ENCODE results near the gene EEFSEC.

DNA sequence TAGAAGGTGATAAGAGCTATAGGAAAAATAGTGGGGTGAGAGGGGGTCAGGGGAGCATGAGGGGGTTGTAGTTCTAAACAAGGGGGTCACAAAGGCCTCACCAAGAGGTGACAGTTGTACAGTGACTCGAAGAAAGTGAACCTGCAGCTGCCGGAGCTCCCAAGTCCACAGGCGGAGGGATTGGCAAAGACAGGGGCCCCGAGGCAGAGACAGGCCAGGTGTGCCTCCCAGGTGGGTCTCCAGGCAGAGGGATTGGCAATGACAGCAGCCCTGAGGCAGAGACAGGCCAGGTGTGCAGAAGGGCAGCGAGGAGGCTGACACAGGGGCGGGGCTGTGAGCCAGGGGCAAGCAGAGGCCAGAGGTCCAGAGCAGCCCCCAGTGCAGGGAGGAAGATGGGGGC, 249.7 kb downstream of the EEFSEC start:
- TF ChIP-seq, protein P1, sequence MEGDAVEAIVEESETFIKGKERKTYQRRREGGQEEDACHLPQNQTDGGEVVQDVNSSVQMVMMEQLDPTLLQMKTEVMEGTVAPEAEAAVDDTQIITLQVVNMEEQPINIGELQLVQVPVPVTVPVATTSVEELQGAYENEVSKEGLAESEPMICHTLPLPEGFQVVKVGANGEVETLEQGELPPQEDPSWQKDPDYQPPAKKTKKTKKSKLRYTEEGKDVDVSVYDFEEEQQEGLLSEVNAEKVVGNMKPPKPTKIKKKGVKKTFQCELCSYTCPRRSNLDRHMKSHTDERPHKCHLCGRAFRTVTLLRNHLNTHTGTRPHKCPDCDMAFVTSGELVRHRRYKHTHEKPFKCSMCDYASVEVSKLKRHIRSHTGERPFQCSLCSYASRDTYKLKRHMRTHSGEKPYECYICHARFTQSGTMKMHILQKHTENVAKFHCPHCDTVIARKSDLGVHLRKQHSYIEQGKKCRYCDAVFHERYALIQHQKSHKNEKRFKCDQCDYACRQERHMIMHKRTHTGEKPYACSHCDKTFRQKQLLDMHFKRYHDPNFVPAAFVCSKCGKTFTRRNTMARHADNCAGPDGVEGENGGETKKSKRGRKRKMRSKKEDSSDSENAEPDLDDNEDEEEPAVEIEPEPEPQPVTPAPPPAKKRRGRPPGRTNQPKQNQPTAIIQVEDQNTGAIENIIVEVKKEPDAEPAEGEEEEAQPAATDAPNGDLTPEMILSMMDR (IDR thresholded peaks at IDR 0.05; ENCODE audit: poor library complexity, severe bottlenecking), result no peak
- no peak for TF ChIP-seq POLR2AphosphoS5 (IDR thresholded peaks at IDR 0.05)
- TF ChIP-seq, protein P2, sequence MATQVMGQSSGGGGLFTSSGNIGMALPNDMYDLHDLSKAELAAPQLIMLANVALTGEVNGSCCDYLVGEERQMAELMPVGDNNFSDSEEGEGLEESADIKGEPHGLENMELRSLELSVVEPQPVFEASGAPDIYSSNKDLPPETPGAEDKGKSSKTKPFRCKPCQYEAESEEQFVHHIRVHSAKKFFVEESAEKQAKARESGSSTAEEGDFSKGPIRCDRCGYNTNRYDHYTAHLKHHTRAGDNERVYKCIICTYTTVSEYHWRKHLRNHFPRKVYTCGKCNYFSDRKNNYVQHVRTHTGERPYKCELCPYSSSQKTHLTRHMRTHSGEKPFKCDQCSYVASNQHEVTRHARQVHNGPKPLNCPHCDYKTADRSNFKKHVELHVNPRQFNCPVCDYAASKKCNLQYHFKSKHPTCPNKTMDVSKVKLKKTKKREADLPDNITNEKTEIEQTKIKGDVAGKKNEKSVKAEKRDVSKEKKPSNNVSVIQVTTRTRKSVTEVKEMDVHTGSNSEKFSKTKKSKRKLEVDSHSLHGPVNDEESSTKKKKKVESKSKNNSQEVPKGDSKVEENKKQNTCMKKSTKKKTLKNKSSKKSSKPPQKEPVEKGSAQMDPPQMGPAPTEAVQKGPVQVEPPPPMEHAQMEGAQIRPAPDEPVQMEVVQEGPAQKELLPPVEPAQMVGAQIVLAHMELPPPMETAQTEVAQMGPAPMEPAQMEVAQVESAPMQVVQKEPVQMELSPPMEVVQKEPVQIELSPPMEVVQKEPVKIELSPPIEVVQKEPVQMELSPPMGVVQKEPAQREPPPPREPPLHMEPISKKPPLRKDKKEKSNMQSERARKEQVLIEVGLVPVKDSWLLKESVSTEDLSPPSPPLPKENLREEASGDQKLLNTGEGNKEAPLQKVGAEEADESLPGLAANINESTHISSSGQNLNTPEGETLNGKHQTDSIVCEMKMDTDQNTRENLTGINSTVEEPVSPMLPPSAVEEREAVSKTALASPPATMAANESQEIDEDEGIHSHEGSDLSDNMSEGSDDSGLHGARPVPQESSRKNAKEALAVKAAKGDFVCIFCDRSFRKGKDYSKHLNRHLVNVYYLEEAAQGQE (IDR thresholded peaks at IDR 0.05; ENCODE audit: borderline replicate concordance), result no peak
- no peak for TF ChIP-seq SMC3 (conservative IDR thresholded peaks at IDR 0.05; ENCODE audit: poor library complexity)
- no peak for TF ChIP-seq EZH2 (IDR thresholded peaks at IDR 0.05; ENCODE audit: borderline replicate concordance, insufficient read depth, low read length, poor library complexity, severe bottlenecking)
- TF ChIP-seq RAD21 (conservative IDR thresholded peaks at IDR 0.05), result no peak
- TF ChIP-seq EP300 (conservative IDR thresholded peaks at IDR 0.05; ENCODE audit: poor library complexity, severe bottlenecking), result no peak
- TF ChIP-seq TAF1 (IDR thresholded peaks at IDR 0.05; ENCODE audit: low read depth), result no peak
- no peak for TF ChIP-seq MXI1 (conservative IDR thresholded peaks at IDR 0.05; ENCODE audit: poor library complexity, severe bottlenecking)

Measured in neural cell (in vitro differentiated cells).